ENCODE results near the gene KCNJ14. TPM values are rescaled to one million over a fixed set of nuclear protein-coding genes. Genes with fewer than 3 reads are reported as not detected.

KCNJ14 gene
- total RNA-seq, 2 donors from 2014 or later = 0.26 to 0.31 TPM

GRCh38 chr19:48511800-48512503 lies 56.6 kb downstream of the KCNJ14 start, which contains the start of gene LMTK3:
Gene LMTK3, minus strand, starts transcription at chr19:48511835. Its CDS starts 259 bp downstream, at chr19:48511576.
- Histone ChIP-seq H3K4me3 (peak within 1 kb of the TSS; percentile 17 to 35), H3K27me3 (peaks cover 0 to 9% of the 10 kb centered on the region in 2 donors), H3K27ac (peak within 1 kb of the TSS in 1 of 2 donors; percentile 32), H3K9me3 (no peaks in the 10 kb centered on the region), H3K36me3 (no peaks in the 10 kb centered on the region), H3K4me1 (peaks cover 0 to 28% of the 10 kb centered on the region in 2 donors)
- DNase-seq (ENCODE audit: low spot score) = no peak
- TF ChIP-seq, protein P1, sequence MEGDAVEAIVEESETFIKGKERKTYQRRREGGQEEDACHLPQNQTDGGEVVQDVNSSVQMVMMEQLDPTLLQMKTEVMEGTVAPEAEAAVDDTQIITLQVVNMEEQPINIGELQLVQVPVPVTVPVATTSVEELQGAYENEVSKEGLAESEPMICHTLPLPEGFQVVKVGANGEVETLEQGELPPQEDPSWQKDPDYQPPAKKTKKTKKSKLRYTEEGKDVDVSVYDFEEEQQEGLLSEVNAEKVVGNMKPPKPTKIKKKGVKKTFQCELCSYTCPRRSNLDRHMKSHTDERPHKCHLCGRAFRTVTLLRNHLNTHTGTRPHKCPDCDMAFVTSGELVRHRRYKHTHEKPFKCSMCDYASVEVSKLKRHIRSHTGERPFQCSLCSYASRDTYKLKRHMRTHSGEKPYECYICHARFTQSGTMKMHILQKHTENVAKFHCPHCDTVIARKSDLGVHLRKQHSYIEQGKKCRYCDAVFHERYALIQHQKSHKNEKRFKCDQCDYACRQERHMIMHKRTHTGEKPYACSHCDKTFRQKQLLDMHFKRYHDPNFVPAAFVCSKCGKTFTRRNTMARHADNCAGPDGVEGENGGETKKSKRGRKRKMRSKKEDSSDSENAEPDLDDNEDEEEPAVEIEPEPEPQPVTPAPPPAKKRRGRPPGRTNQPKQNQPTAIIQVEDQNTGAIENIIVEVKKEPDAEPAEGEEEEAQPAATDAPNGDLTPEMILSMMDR (IDR thresholded peaks at IDR 0.05) = no peak

- DNase-seq (ENCODE audit: low spot score) = no peak
- Histone ChIP-seq H3K9me3 (no peaks in the 10 kb centered on the region), H3K4me3 (peak overlapping the region in 1 of 2 donors; percentile 69), H3K4me1 (peaks cover 0 to 28% of the 10 kb centered on the region in 2 donors), H3K36me3 (no peaks in the 10 kb centered on the region), H3K27me3 (peaks cover 0 to 9% of the 10 kb centered on the region in 2 donors), H3K27ac (no peak overlapping the region)
- TF ChIP-seq, protein P1 (IDR thresholded peaks at IDR 0.05) = no peak
These were observed 57.3 kb downstream of the KCNJ14 start for GRCh38 chr19:48512504-48513288.

DNA sequence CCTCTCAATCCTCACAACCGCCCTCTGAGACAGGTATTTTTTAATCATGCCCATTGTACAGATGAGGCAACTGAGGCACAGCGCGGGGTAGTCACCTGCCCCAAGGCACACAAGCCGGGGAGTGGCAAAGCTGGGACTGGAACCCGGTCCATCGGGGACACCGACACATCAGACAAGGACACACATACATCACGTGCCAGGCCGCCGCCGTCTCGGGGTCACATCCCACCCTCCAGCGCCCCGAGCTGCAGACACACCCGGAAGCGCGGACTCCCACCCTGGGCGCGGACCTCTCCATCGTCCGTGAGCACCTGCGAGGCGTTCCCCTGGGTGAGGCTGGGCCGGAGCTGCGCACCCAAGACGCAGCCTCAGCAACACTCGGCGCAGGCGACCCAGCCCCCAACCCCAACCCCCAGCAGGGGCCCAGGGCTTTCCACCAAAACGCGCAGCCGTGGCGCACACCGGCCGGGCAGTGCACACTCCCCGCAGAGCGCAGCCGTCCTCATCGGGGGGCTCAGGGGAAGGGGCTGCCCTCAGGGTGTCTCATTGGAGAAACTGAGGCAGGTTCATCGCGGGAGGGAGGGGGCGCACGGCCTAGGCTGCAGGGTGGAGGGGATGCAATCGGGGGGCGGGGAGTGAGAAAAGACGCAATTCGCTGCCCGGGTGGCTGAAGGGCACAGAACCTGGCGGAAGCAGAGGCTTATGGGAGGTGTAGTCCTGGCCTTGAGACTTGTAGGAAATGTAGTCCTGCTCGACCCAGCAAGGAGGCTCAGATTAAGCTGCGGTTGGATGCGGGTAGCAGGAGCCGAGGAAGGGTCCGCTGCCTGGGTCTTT lies 58.1 kb downstream of the KCNJ14 start:
- peak overlapping the region; percentile 63 to 69 for H3K4me3 ChIP-seq
- no peaks in the 10 kb centered on the region for H3K9me3 ChIP-seq
- DNase-seq (ENCODE audit: low spot score) = no peak
- H3K4me1 ChIP-seq = peaks cover 0 to 28% of the 10 kb centered on the region in 2 donors
- TF ChIP-seq, protein P1 (IDR thresholded peaks at IDR 0.05) = no peak
- H3K36me3 ChIP-seq = no peaks in the 10 kb centered on the region
- peaks cover 0 to 9% of the 10 kb centered on the region in 2 donors for H3K27me3 ChIP-seq
- H3K27ac ChIP-seq = peak overlapping the region; percentile 51 to 55

GRCh38 chr19:48514123-48514458 lies 58.7 kb downstream of the KCNJ14 start:
- no peaks in the 10 kb centered on the region for H3K36me3 ChIP-seq
- H3K4me3 ChIP-seq = peak overlapping the region in 1 of 2 donors; percentile 69
- DNase-seq (ENCODE audit: low spot score) = no peak
- H3K4me1 ChIP-seq = peaks cover 0 to 28% of the 10 kb centered on the region in 2 donors
- TF ChIP-seq, protein P1 (IDR thresholded peaks at IDR 0.05) = no peak
- H3K27ac ChIP-seq = no peak overlapping the region
- H3K9me3 ChIP-seq = no peaks in the 10 kb centered on the region
- peaks cover 0 to 9% of the 10 kb centered on the region in 2 donors for H3K27me3 ChIP-seq

- DNase-seq (ENCODE audit: low spot score) = no peak
- Histone ChIP-seq H3K27me3 (peaks cover 0 to under 1% of the 10 kb centered on the region in 2 donors), H3K4me3 (no peak overlapping the region), H3K27ac (no peak overlapping the region), H3K4me1 (peaks cover 0 to 14% of the 10 kb centered on the region in 2 donors), H3K36me3 (no peaks in the 10 kb centered on the region), H3K9me3 (no peaks in the 10 kb centered on the region)
- TF ChIP-seq, protein P1 (IDR thresholded peaks at IDR 0.05) = no peak
These were observed 61.2 kb downstream of the KCNJ14 start for GRCh38 chr19:48516536-48516935.
